Stimulated activated memory B cell treated with anti-CD40 and anti-IgM and Interleukin-4, amounts not matched to agents 10 μg/mL and 1 μg/mL and 100 μg/mL, for 72 hours (primary cell): ENCODE measurements around the gene NT5C3B.

Source experiments
- ATAC-seq: fragments of 150-1000 bp; cut with Tn5 transposase; 2 replicates; pipeline ENCODE4 v1.10.0; 2021
- H3K27ac Mint-ChIP-seq: one replicate; pipeline ENCODE4 v1.8.0; 2022; ENCODE audit warnings: mild to moderate bottlenecking, mixed read lengths
- H3K27me3 Mint-ChIP-seq: one replicate; pipeline ENCODE4 v1.8.0; 2022; ENCODE audit warnings: mixed read lengths
- H3K36me3 Mint-ChIP-seq: one replicate; pipeline ENCODE4 v1.8.0; 2022; ENCODE audit warnings: mixed read lengths
- H3K4me1 Mint-ChIP-seq: one replicate; pipeline ENCODE4 v1.8.0; 2022; ENCODE audit warnings: mixed read lengths
- H3K4me3 Mint-ChIP-seq: one replicate; pipeline ENCODE4 v1.8.0; 2022; ENCODE audit warnings: mild to moderate bottlenecking, moderate library complexity, mixed read lengths
- H3K9me3 Mint-ChIP-seq: one replicate; pipeline ENCODE4 v1.8.0; 2022; ENCODE audit warnings: mixed read lengths

Gene NT5C3B

DNA sequence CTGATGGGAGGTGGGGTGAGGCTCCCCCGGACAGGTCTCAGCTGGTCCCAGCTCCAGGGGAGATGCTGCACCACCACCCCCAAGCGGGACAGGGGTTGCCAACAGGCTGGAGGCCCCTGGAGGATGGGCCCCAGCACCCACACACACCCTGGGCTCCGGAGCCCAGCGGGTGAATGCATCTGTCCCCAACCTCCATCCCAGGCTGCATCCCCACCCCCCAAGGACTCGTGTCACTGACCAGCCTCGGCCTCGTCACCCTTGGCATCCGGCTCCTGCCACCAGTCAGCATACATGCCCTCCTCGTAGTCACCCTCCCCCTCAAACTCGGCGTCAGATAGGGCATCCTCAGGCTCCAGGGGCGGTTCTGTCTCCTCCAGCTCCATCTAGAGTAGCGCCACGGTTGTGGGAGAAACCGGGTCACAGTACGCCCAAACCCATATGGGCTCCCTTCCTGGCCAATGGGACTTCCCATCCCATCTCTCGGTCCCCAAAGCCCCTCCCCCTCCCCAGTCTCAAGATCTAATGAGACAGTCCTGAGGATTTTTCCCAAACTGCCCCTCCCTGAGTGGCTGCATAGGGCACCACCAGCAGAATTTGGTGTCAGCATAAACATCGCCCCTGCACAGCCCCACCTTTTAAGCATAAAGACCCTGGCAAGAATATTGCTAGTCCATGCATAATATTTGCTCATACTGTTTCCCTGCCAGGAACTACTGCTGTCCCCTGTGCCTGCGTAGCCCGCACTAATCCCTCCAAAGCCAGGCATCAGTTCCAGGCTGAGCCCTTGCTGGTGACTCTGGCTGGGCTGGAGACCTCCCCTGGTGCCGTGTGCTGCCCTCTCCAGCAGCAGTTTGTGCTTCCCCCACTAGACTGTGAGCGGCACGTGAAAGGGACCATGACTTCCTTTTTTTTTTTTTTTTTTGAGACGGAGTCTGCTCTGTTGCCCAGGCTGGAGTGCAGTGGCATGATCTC is 32.7 kb downstream of the NT5C3B start:
- Mint-ChIP-seq H3K4me3 (no peak overlapping the region), H3K9me3 (no peaks in the 10 kb centered on the region), H3K27me3 (peaks cover 10% of the 10 kb centered on the region), H3K27ac (no peak overlapping the region), H3K4me1 (peaks cover 16% of the 10 kb centered on the region), H3K36me3 (no peaks in the 10 kb centered on the region)
- peak; percentile 58 for ATAC-seq

DNA sequence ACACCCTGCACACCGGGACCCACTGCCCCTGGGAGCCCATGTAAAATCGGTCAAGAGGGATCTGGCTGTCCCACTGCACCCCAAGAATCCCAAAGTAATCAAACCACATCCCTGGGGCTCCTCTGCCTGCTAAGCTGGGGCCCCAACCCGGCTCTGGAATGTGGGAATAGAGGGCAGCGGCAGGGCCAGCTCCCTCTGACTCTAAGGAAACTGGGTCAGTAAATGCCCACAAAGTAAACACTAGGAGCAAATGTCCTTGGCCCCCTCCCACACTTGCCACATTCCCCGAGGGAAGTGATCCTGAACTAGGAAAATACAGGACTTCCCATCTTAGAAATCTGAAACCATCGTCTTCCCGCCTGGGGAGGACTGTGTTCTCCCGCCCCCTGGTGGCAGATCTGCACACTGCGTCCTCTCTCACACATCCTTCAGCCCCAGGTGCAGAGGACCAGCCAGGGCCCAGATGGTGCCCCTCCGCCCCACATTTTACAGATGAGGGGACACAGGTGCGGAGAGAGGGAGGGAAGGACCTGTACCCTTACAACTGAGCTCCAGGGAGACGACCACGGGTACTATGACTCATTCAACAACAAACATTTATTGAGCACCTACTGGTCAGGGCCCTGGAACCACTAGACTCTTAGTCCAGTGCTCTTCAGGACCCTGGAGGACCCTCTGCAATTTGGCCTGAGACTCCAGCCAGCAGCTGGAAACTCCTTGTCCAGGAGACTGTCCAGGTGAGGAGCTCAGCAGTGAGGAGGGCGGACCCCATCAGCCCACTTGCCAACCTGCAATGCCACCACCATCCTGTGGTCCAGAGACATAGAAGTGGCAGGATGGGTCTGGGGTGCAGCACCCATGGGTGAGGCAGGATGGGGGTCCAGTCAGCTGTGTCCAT is 34.4 kb downstream of the NT5C3B start:
- H3K27me3 Mint-ChIP-seq = peaks cover 10% of the 10 kb centered on the region
- no peaks in the 10 kb centered on the region for H3K36me3 Mint-ChIP-seq
- no peak overlapping the region for H3K27ac Mint-ChIP-seq
- no peak overlapping the region for H3K4me3 Mint-ChIP-seq
- no peaks in the 10 kb centered on the region for H3K9me3 Mint-ChIP-seq
- H3K4me1 Mint-ChIP-seq = peaks cover 16% of the 10 kb centered on the region
- peak; percentile 74 for ATAC-seq

DNA sequence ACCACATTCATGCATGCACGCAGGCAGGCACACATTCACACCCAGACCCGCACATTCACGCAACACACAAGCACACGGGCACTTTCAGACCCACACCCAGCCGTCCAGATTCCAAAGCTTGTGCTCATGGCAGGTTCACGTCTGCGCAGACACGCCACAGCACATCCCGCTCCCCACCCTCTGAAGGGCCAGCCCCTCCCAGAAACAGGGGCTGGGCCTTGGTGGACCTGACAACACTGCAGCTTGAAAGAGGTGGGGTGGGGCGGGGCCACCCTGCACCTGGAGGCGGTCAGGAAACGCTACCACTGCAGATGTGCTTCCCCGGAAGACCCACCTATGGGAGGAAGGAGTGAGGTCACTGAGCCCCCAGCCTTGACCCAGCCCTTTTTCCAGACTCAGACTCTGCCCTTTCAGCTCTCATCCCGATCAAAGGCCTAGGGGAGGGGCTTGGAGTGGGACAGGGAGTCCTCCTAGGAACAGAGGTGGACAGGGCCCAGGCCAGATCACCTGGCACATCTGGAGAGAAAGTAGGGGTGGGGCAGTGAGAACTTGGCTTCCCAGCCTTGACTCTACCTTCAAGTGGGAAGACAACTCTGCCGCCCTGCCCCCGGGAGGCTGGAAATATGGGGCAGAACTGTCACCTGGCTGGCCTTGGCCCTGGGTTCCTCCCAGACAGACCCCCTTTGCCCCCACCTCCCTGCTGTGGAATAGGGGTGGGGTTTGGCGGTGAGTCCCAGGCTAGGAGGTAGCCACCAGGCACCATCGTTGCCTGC is 35.2 kb downstream of the NT5C3B start:
- no peak for ATAC-seq

DNA sequence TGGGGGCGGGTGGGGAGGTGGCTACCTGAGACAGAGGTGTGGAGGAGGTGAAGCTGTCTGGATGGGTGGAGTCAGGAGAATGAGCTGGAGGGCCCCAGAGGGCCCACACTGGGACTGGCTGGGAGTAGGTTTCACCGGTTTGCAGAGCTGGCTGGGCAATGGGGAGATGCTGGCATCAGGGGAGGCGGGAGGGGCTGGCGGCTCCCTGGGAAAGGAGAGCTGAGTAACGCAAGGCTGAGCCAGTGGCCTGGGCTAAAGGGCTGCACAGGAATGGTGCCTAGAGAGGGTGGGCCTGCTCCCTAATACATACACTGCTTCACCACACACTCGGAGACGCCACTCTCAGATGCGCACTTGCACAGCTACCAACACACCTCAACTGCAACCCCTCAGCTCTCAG is 36.7 kb downstream of the NT5C3B start:
- H3K36me3 Mint-ChIP-seq = no peaks in the 10 kb centered on the region
- H3K4me3 Mint-ChIP-seq = no peak overlapping the region
- H3K9me3 Mint-ChIP-seq = no peaks in the 10 kb centered on the region
- peaks cover 16% of the 10 kb centered on the region for H3K4me1 Mint-ChIP-seq
- ATAC-seq = no peak
- no peak overlapping the region for H3K27ac Mint-ChIP-seq
- peaks cover 10% of the 10 kb centered on the region for H3K27me3 Mint-ChIP-seq

More for the DNA sequence above, 35.2 kb downstream of the NT5C3B start:
- no peaks in the 10 kb centered on the region for H3K9me3 Mint-ChIP-seq
- peaks cover 10% of the 10 kb centered on the region for H3K27me3 Mint-ChIP-seq
- no peak overlapping the region for H3K27ac Mint-ChIP-seq
- H3K36me3 Mint-ChIP-seq = no peaks in the 10 kb centered on the region
- no peak overlapping the region for H3K4me3 Mint-ChIP-seq
- H3K4me1 Mint-ChIP-seq = peaks cover 16% of the 10 kb centered on the region

DNA sequence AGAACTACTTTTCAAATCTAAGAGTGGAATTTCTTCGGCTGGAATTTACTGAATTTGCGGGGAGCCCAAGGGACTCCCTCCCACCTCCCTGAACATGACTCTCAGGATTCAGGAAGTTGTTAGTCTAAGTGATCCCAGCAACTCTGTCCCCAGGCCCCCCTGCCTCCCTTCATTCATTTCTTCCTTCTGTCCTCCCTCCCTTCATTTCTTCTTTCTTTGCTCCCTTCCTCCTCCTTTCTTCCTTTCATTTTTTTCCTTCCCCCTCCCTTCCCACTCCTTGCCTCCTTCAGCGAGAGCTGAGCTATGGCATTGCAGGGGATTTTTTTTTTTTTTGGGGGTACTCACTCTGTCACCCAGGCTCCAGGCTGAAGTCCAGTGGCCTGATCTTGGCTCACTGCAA is 38.7 kb downstream of the NT5C3B start:
- no peaks in the 10 kb centered on the region for H3K9me3 Mint-ChIP-seq
- peaks cover 8% of the 10 kb centered on the region for H3K4me1 Mint-ChIP-seq
- no peak overlapping the region for H3K4me3 Mint-ChIP-seq
- no peaks in the 10 kb centered on the region for H3K36me3 Mint-ChIP-seq
- H3K27me3 Mint-ChIP-seq = peaks cover 10% of the 10 kb centered on the region
- H3K27ac Mint-ChIP-seq = no peak overlapping the region
- no peak for ATAC-seq

DNA sequence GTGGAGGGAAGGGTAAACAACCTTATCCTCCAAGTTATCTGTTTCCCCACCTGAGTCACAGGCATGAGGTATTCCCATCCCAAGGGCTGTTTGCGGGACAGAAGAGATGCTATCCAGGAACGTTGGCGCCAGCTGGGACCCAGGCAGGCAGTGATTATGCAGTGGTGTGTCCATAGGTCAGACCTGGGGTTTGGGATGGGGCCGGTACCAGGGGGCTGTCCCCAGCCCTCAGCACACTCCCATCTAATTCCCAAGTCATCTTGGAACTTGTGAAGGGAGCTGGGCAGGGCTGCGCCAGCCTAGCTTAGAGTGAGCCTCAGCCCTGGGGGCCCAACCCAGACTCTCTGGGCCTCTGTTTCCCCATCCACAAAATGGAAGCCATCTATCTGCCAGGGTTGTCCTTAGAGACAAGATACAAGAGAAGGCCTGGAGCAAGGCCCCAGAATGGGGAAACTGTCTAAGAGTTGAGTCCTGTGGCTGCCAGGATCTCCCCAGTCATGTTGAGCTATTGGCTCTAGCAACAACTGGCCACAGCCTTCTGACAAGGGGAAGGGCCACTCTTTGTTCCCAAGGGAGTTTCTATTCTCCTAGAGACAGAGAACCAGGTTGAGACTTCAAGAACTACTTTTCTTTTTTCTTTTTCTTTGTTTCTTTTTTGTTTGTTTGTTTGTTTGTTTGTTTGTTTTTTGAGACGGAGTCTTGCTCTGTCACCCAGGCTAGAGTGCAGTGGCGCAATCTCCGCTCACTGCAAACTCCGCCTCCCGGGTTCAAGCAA is 39.7 kb downstream of the NT5C3B start:
- Mint-ChIP-seq H3K36me3 (no peaks in the 10 kb centered on the region), H3K4me1 (peaks cover 1% of the 10 kb centered on the region), H3K27me3 (peaks cover 3% of the 10 kb centered on the region), H3K4me3 (no peak overlapping the region), H3K27ac (no peak overlapping the region), H3K9me3 (no peaks in the 10 kb centered on the region)
- peak; percentile 6 for ATAC-seq

DNA sequence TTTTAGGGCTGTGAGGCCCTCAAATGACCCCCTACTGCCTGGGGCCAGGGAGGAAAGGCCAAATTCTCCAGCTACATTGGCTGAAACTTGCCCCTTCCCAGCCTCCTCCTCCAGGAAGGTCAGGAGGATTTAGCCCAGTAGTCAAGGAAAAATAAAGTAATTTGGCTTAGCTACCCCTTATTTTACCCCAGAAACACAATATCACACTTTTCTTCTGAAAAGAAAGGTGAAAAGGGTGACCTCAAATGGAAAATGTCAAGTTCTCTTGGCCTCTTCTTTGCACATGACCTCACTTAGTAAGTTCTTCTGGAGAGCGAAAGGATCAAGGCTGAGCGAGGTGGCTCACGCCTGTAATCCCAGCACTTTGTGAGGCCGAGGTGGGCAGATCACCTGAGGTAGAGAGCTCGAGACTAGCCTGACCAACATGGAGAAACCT is 41.5 kb downstream of the NT5C3B start:
- H3K9me3 Mint-ChIP-seq = no peaks in the 10 kb centered on the region
- no peaks in the 10 kb centered on the region for H3K36me3 Mint-ChIP-seq
- H3K4me1 Mint-ChIP-seq = no peaks in the 10 kb centered on the region
- H3K27me3 Mint-ChIP-seq = no peaks in the 10 kb centered on the region
- no peak for ATAC-seq
- no peak overlapping the region for H3K27ac Mint-ChIP-seq
- no peak overlapping the region for H3K4me3 Mint-ChIP-seq

DNA sequence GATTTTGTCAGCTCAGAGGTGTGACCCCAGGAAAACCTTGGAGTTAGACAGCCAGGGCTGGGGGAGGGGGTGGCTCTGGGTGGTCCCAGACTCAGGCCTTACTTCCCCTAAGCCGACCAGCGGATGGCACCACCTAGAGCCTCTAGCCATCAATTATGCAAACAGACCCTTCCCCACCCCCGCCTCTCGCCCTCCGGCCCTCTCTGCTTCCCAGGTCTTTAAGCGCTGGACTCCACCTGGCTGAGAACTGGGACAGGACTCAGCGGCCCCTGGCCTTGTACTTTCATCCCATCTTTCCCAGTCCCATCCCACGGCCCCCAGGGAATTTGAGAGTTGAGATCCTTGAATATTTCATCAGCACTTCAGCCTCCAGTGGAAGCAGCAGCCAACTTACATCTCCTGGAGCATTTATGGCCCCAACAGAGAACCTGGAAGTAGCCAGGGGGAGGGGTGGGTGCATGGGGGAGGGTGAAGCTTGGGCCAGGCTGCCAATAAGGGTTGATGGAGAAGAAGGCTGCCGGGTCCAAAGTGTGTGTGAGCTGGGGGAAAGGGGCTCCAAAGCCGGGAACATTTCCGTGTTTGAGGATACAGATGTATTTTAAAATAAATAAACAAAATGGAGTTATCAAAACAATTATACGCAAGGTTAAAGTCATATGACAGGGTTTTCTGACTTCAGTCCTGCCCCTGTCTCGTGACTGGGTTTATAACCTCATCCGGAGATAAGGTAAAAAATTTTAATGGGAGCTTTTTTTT is 42.1 kb downstream of the NT5C3B start:
- H3K4me1 Mint-ChIP-seq = peaks cover 3% of the 10 kb centered on the region
- H3K4me3 Mint-ChIP-seq = no peak overlapping the region
- H3K36me3 Mint-ChIP-seq = no peaks in the 10 kb centered on the region

DNA sequence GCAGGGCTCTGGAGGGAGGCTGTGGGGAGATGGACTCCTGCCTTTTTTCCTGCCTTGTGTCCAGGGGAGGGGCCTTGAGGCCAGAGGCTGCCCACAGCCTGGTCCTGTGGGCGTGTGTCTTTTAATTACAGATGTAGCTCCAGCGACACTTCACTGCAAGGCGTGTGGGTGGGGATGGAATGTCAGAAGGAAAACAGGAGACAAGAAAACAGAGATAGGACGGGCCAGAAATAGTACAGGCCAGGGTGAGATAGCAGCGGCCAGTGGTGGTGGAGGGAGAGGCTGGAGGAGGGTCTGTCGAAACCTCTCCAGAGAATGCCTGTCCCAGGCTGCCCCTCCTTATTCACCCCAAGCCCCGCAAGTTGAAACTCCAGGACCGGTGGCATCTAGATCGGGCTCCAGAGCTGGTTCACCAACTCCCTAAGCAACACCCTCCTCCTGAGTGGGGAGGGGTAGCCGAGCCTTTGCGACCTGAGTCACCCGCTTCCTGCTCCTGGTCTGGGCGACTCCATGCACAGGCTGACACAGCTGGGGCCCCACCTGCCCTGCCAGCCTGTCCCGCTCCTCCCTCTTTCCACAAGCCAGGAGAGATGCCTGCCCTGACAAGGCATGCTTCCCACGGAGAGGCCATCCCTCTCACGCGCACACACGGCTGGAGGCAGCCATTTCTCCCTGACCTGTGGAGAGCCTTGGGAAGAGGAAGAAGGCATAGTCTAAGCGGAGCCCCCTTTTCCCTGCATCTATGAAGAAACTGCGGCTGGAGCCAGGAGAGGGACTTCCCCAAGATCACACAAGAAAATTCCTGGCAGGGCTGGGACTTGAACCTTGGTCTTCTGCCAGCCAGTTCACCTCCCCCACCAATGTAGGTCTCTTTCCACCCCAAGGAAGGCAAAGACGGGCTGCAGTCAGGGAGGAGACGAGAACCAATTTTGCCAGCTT is 42.9 kb downstream of the NT5C3B start:
- H3K36me3 Mint-ChIP-seq = no peaks in the 10 kb centered on the region
- H3K4me1 Mint-ChIP-seq = peaks cover 6% of the 10 kb centered on the region
- H3K27me3 Mint-ChIP-seq = no peaks in the 10 kb centered on the region
- no peak overlapping the region for H3K27ac Mint-ChIP-seq
- no peak for ATAC-seq
- no peaks in the 10 kb centered on the region for H3K9me3 Mint-ChIP-seq
- no peak overlapping the region for H3K4me3 Mint-ChIP-seq

More for the DNA sequence above, 42.1 kb downstream of the NT5C3B start:
- H3K27me3 Mint-ChIP-seq = no peaks in the 10 kb centered on the region
- no peak overlapping the region for H3K27ac Mint-ChIP-seq
- no peak for ATAC-seq
- no peaks in the 10 kb centered on the region for H3K9me3 Mint-ChIP-seq

DNA sequence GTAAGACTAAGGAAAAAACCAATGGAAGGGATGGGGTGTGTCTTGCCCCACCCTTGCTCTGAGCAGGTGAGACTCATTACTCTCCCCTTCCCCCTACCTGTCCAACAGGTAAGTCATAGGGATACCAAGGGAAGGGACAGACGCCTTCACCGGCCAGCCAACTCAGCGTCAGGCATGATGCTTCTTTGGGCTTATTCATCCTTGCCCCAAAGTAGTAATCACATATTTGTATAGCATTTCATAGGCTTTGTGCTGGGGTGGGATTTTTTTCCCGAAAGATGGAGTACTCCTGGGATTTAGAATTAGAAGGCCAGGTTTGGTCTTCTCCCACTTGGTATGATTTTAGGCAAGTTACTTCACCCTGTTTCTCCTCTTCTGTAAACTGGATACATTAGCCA is 49.0 kb downstream of the NT5C3B start:
- ATAC-seq = no peak
- peak overlapping the region; percentile 64 for H3K4me3 Mint-ChIP-seq
- H3K27ac Mint-ChIP-seq = no peak overlapping the region
- no peaks in the 10 kb centered on the region for H3K9me3 Mint-ChIP-seq
- H3K27me3 Mint-ChIP-seq = peaks cover 22% of the 10 kb centered on the region
- H3K36me3 Mint-ChIP-seq = no peaks in the 10 kb centered on the region
- peaks cover 35% of the 10 kb centered on the region for H3K4me1 Mint-ChIP-seq

DNA sequence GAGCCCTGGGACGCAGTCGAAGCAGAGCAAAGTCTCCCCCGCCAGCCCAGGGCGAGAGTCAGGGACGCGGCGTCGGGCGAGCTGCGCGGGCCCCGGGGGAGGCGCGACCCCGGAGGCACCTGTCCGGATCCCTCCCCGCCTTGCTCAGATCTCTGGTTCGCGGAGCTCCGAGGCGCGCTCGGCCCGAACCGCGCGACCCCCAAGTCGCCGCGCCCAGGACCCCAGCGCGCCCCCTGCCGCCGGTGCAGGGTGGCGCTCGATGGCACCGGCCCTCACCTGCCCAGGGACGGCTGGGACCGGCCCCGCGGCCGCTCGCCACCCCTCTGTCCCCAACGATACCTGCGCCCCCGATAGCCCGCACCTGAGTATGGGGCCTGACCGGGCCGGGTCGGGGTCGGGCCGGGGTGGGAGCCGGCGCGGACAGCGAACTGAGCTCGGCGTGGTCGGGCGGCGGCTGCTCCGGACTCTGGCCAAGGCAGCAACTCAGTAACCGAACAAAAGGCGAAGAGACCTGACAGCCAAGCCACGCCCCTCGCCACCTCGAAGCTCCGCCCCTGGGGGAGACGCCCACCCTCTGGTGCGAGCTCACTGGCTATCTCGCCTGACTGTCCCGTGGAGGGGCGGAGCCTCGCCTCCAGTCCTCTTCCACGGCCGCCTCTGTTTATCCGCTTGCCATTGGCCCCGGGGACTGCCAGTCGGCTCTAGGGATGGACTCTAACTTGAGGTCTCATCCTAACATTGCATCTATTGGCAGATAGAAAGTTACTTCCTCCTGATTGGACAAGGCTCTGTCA is 49.6 kb downstream of the NT5C3B start, which contains the start of gene JUP:
Gene JUP, minus strand, starts transcription at position 485 of the 794 bp plus-strand sequence. CDS start 14,857 bp downstream, outside the sequence.
- Mint-ChIP-seq H3K36me3 (no peaks in the 10 kb centered on the region), H3K9me3 (no peaks in the 10 kb centered on the region), H3K4me3 (peak within 1 kb of the TSS; percentile 64), H3K27me3 (peaks cover 28% of the 10 kb centered on the region), H3K27ac (no peak within 1 kb of the TSS), H3K4me1 (peaks cover 38% of the 10 kb centered on the region)
- peak; percentile 96 for ATAC-seq

DNA sequence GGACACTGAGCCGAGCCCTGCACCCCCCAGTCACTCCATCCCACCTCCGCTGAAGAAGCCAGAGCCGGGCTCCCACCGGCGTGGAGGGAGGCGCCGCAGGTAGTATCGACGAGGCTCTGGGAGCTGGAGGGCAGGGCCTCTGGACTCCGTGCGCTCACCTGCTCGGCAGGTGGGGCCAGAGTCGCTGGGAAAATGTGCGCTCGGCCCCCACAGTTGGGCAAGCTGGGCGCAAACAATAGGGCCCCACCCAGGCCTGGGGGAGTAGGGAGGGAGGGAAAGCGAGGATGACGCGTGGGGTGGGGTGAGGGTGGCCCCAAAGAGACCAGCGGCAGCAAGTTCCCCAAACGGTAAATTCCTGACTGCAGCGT is 50.2 kb downstream of the NT5C3B start:
- no peaks in the 10 kb centered on the region for H3K9me3 Mint-ChIP-seq
- H3K36me3 Mint-ChIP-seq = no peaks in the 10 kb centered on the region
- peaks cover 38% of the 10 kb centered on the region for H3K4me1 Mint-ChIP-seq
- H3K27me3 Mint-ChIP-seq = peaks cover 33% of the 10 kb centered on the region
- H3K4me3 Mint-ChIP-seq = peak overlapping the region; percentile 64
- no peak overlapping the region for H3K27ac Mint-ChIP-seq
- ATAC-seq = peak; percentile 1
